A549 (cell line): Measurements from ENCODE around the gene PRELID3B.

ENCODE experiments used
- EHMT2 ChIP-seq: fragments of 200-600 bp; sonication (generic); IDR thresholded peaks from 2 replicates; pipeline ENCODE4 v1.6.1; 2016; ENCODE audit warnings: antibody characterized with exemption, low read depth, mild to moderate bottlenecking, moderate library complexity
- EP300 ChIP-seq, 2 experiments: fragments of >200 bp; sonication (Bioruptor Twin); formaldehyde crosslinking; IDR thresholded peaks; 2 replicates in 1 of 2; 3 replicates in 1 of 2; pipeline ENCODE4 v1.6.1; 2016 to 2017
- HEYL ChIP-seq: fragments of 250-450 bp; sonication (Bioruptor Pico); IDR thresholded peaks from 2 replicates; pipeline ENCODE4 v1.8.0; 2021; ENCODE audit warnings: mild to moderate bottlenecking, moderate library complexity
- MAZ ChIP-seq: fragments of 150-350 bp; IDR thresholded peaks from 2 replicates; pipeline ENCODE4 v1.6.1; 2014; ENCODE audit warnings: antibody characterized with exemption, low read depth, low read length, borderline replicate concordance
- PHF8 ChIP-seq: fragments of 200-600 bp; sonication (generic); IDR thresholded peaks from 2 replicates; pipeline ENCODE4 v1.6.1; 2016; ENCODE audit warnings: low read depth, mild to moderate bottlenecking, antibody characterized with exemption, moderate library complexity, borderline replicate concordance
- POLR2A ChIP-seq: IDR thresholded peaks from 2 replicates; pipeline ENCODE4 v1.6.1; 2012; ENCODE audit warnings: mild to moderate bottlenecking, low read length
- RFX5 ChIP-seq: fragments of 450-650 bp; IDR thresholded peaks from 2 replicates; pipeline ENCODE4 v1.7.1; 2014; ENCODE audit warnings: antibody characterized with exemption, mild to moderate bottlenecking, moderate library complexity
- SREBF2 ChIP-seq: fragments of 450-650 bp; IDR thresholded peaks from 2 replicates; pipeline ENCODE4 v1.6.1; 2014; ENCODE audit warnings: mild to moderate bottlenecking, moderate library complexity
- TP53 ChIP-seq: fragments of 250-450 bp; sonication (Bioruptor Pico); IDR thresholded peaks from 2 replicates; pipeline ENCODE4 v1.5.0; 2021; ENCODE audit warnings: mild to moderate bottlenecking, moderate library complexity
- TF ChIP-seq, protein P1 (sequence below): fragments of >200 bp; sonication (Bioruptor Twin); formaldehyde crosslinking; IDR thresholded peaks from 3 replicates; pipeline ENCODE4 v1.5.1; 2016
- TF ChIP-seq, protein P2 (sequence below): fragments of 250-450 bp; sonication (Bioruptor Pico); IDR thresholded peaks from 2 replicates; pipeline ENCODE4 v1.5.0; 2021; ENCODE audit warnings: mild to moderate bottlenecking, moderate library complexity, borderline replicate concordance
- TF ChIP-seq, protein P3 (sequence below): fragments of 450-650 bp; IDR thresholded peaks from 2 replicates; pipeline ENCODE4 v1.6.1; 2014; ENCODE audit warnings: antibody characterized with exemption
- TF ChIP-seq, protein P4 (sequence below): IDR thresholded peaks from 2 replicates; pipeline ENCODE4 v1.6.1; 2012
- TF ChIP-seq, protein P5 (sequence below): fragments of >200 bp; sonication (Bioruptor Twin); formaldehyde crosslinking; IDR thresholded peaks from 3 replicates; pipeline ENCODE4 v1.6.1; 2016

DNA sequence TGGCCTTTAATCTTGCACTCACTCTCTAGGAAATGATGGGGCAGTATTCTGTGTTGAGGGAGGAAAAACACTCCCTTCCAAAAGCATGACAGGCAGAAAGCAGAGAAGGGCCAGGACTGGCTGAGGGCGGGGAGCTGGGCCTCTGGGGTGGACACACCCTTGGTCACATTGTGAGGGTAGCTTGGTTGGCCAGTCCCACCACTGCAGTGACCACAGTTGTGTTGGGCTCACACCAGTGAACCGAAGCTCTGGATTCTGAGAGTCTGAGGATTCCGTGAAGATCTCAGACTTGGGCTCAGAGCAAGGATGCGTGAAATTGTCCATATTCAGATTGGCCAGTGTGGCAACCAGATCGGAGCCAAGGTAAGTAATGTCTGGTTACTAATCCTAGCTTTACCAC lies 23.4 kb downstream of the PRELID3B start, which contains the start of gene TUBB1:
- TF ChIP-seq POLR2A (no peak), MAZ (no peak), SREBF2 (no peak), TP53 (CRISPR knock-in tag) (no peak), RFX5 (no peak), HEYL (no peak), EHMT2 (no peak), PHF8 (no peak), EP300 (IDR thresholded peaks at IDR 0.05) (no peak)
- TF ChIP-seq, protein P1, sequence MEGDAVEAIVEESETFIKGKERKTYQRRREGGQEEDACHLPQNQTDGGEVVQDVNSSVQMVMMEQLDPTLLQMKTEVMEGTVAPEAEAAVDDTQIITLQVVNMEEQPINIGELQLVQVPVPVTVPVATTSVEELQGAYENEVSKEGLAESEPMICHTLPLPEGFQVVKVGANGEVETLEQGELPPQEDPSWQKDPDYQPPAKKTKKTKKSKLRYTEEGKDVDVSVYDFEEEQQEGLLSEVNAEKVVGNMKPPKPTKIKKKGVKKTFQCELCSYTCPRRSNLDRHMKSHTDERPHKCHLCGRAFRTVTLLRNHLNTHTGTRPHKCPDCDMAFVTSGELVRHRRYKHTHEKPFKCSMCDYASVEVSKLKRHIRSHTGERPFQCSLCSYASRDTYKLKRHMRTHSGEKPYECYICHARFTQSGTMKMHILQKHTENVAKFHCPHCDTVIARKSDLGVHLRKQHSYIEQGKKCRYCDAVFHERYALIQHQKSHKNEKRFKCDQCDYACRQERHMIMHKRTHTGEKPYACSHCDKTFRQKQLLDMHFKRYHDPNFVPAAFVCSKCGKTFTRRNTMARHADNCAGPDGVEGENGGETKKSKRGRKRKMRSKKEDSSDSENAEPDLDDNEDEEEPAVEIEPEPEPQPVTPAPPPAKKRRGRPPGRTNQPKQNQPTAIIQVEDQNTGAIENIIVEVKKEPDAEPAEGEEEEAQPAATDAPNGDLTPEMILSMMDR, result no peak
- TF ChIP-seq, protein P2, sequence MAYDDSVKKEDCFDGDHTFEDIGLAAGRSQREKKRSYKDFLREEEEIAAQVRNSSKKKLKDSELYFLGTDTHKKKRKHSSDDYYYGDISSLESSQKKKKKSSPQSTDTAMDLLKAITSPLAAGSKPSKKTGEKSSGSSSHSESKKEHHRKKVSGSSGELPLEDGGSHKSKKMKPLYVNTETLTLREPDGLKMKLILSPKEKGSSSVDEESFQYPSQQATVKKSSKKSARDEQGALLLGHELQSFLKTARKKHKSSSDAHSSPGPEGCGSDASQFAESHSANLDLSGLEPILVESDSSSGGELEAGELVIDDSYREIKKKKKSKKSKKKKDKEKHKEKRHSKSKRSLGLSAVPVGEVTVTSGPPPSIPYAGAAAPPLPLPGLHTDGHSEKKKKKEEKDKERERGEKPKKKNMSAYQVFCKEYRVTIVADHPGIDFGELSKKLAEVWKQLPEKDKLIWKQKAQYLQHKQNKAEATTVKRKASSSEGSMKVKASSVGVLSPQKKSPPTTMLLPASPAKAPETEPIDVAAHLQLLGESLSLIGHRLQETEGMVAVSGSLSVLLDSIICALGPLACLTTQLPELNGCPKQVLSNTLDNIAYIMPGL (CRISPR knock-in tag), result no peak
- TF ChIP-seq, protein P3, sequence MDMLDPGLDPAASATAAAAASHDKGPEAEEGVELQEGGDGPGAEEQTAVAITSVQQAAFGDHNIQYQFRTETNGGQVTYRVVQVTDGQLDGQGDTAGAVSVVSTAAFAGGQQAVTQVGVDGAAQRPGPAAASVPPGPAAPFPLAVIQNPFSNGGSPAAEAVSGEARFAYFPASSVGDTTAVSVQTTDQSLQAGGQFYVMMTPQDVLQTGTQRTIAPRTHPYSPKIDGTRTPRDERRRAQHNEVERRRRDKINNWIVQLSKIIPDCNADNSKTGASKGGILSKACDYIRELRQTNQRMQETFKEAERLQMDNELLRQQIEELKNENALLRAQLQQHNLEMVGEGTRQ, result no peak
- TF ChIP-seq, protein P4, sequence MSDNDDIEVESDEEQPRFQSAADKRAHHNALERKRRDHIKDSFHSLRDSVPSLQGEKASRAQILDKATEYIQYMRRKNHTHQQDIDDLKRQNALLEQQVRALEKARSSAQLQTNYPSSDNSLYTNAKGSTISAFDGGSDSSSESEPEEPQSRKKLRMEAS, result no peak
- TF ChIP-seq, protein P5, sequence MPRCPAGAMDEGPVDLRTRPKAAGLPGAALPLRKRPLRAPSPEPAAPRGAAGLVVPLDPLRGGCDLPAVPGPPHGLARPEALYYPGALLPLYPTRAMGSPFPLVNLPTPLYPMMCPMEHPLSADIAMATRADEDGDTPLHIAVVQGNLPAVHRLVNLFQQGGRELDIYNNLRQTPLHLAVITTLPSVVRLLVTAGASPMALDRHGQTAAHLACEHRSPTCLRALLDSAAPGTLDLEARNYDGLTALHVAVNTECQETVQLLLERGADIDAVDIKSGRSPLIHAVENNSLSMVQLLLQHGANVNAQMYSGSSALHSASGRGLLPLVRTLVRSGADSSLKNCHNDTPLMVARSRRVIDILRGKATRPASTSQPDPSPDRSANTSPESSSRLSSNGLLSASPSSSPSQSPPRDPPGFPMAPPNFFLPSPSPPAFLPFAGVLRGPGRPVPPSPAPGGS, result no peak
